HG02642 (cell line): ENCODE data around the gene PTPRA.
"Not testable (repeated sequence)": the region's sequence is repeated elsewhere in the genome, so short reads cannot be mapped to it uniquely, and the experiment has no call there.

ENCODE experiments used
- ATAC-seq: cut with Tn5 transposase; IDR thresholded peaks from one replicate; pipeline ENCODE4 v1.9.1; 2021; ENCODE audit warnings: mild to moderate bottlenecking; ENCODE audit not compliant: unreplicated experiment, poor library complexity

PTPRA gene

GRCh38 chr20:2887715-2888114, 14.4 kb downstream of the PTPRA start:
- ATAC-seq: no peak

- no peak for ATAC-seq
These were observed 15.1 kb downstream of the PTPRA start for GRCh38 chr20:2888224-2888955.

- no peak for ATAC-seq
These were observed 15.9 kb downstream of the PTPRA start for GRCh38 chr20:2889209-2889608.

- ATAC-seq: no peak
These were observed 16.5 kb downstream of the PTPRA start for GRCh38 chr20:2889797-2890196.

GRCh38 chr20:2890742-2891141, 17.5 kb downstream of the PTPRA start:
- ATAC-seq: no peak

GRCh38 chr20:2891343-2891742, 18.1 kb downstream of the PTPRA start:
- ATAC-seq: no peak

- no peak for ATAC-seq
These were observed 19.1 kb downstream of the PTPRA start for GRCh38 chr20:2892376-2892775.

GRCh38 chr20:2894221-2894620, 20.9 kb downstream of the PTPRA start:
- no peak for ATAC-seq

- ATAC-seq: not testable (repeated sequence)
These were observed 21.9 kb downstream of the PTPRA start for GRCh38 chr20:2895154-2895553.

GRCh38 chr20:2899243-2899642, 26.0 kb downstream of the PTPRA start:
- no peak for ATAC-seq

- ATAC-seq: no peak
These were observed 27.7 kb downstream of the PTPRA start for GRCh38 chr20:2900845-2901592.

GRCh38 chr20:2902291-2902690, 29.0 kb downstream of the PTPRA start:
- no peak for ATAC-seq

- no peak for ATAC-seq
These were observed 29.5 kb downstream of the PTPRA start for GRCh38 chr20:2902818-2903217.

GRCh38 chr20:2903686-2904085, 30.4 kb downstream of the PTPRA start:
- no peak for ATAC-seq

- ATAC-seq: no peak
These were observed 34.2 kb downstream of the PTPRA start for GRCh38 chr20:2907519-2907918.

GRCh38 chr20:2909953-2910352, 36.7 kb downstream of the PTPRA start:
- ATAC-seq: no peak

- ATAC-seq: no peak
These were observed 37.9 kb downstream of the PTPRA start for GRCh38 chr20:2911200-2911599.

- no peak for ATAC-seq
These were observed 40.9 kb downstream of the PTPRA start for GRCh38 chr20:2914160-2914559.

GRCh38 chr20:2917266-2917665, 44.0 kb downstream of the PTPRA start:
- no peak for ATAC-seq

- ATAC-seq: no peak
These were observed 45.1 kb downstream of the PTPRA start for GRCh38 chr20:2918096-2919049.
